Upper lobe of right lung (tissue), 1 donor: ENCODE data around the gene GAN. TPM values are rescaled to one million over a fixed set of nuclear protein-coding genes. Genes with fewer than 3 reads are reported as not detected.

Experiments
- ATAC-seq: fragments of 200-7000 bp; cut with Tn5 transposase; one replicate; pipeline ENCODE4 v1.9.1; 2020; ENCODE audit warnings: mild to moderate bottlenecking, moderate library complexity
- DNase-seq: peaks from one replicate; pipeline ENCODE4 v3.0.0-alpha.2; 2020
- H3K27ac ChIP-seq: fragments of 200-600 bp; one replicate; pipeline ENCODE4 v1.8.0; 2022
- H3K27me3 ChIP-seq: fragments of 200-600 bp; one replicate; pipeline ENCODE4 v1.8.0; 2022; ENCODE audit warnings: mild to moderate bottlenecking
- H3K36me3 ChIP-seq: fragments of 200-600 bp; one replicate; pipeline ENCODE4 v1.8.0; 2022
- H3K4me1 ChIP-seq: fragments of 200-600 bp; one replicate; pipeline ENCODE4 v1.8.0; 2022
- H3K4me3 ChIP-seq: fragments of 200-600 bp; one replicate; pipeline ENCODE4 v1.8.0; 2022; ENCODE audit warnings: mild to moderate bottlenecking
- H3K9me3 ChIP-seq: fragments of 200-600 bp; one replicate; pipeline ENCODE4 v1.8.0; 2022
- CTCF ChIP-seq: fragments of 200-600 bp; IDR thresholded peaks from one replicate; pipeline ENCODE4 v1.8.0; 2022; ENCODE audit warnings: antibody characterized with exemption
- intact Hi-C: fragments of 100-400 bp; cut with DNase I; formaldehyde crosslinking; loops from one replicate; pipeline ENCODE4 v1.11.0; 2022
- total RNA-seq: library from RNA; stranded (reverse); fragmentation: NEBNext Ultra II Directional; extraction: Animal tissue kit (Norgen Biotek cat#: 25700); gene quantifications from one replicate; pipeline ENCODE4 v1.2.1, GENCODE V29; 2021
- donor health status: DM: no; HTN: yes; CAD: no; lungs with severe emphysema.

Gene GAN
- total RNA-seq, 1 donor from 2014 or later, result 7.3 TPM

DNA sequence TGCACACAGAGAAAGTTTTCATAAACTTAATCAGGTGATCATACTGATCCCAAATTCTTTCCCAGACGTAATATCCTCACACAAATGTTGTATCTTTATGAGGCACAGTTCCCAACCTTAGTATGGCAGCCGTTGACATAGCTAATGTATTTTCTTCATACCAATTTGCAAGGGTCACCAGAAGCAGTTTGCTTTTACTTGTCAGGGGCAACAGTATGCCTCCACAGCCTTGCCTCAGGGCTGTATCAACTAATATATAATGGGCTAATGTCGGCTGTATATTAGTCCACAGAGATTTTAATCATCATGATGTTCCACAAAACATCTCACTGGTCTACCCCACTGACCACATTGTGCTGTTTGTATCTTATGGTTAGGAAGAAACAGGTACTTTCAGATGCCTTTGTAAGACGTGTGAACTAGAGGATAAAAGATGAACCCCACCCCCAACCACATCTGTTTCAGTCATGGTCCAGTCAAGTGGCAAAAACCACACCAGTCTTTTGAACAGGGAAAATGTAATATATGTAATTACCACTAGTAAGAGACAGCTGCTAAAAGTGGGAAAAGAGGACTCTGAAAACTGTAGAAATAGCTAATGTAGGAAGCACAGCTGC is 55.2 kb downstream of the GAN start:
- Histone ChIP-seq H3K4me1 (no peaks in the 10 kb centered on the region), H3K27ac (no peak overlapping the region), H3K9me3 (no peaks in the 10 kb centered on the region), H3K4me3 (no peak overlapping the region), H3K36me3 (peaks cover 46% of the 10 kb centered on the region), H3K27me3 (no peaks in the 10 kb centered on the region)
- DNase-seq (no peak), ATAC-seq (no peak)
- intact Hi-C loops, result loop anchor here (5.0 kb wide), 1 partner anchor 352 kb away; no protein-coding TSS in a partner anchor
- no peak for TF ChIP-seq CTCF

- Histone ChIP-seq H3K4me3 (no peak overlapping the region), H3K9me3 (no peaks in the 10 kb centered on the region), H3K27ac (no peak overlapping the region), H3K4me1 (no peaks in the 10 kb centered on the region), H3K36me3 (peaks cover 39% of the 10 kb centered on the region), H3K27me3 (no peaks in the 10 kb centered on the region)
- ATAC-seq (no peak), DNase-seq (no peak)
- no peak for TF ChIP-seq CTCF
- intact Hi-C loops, result no loop called here
Measured at GRCh38 chr16:81371106-81371505, 56.3 kb downstream of the GAN start.

DNA sequence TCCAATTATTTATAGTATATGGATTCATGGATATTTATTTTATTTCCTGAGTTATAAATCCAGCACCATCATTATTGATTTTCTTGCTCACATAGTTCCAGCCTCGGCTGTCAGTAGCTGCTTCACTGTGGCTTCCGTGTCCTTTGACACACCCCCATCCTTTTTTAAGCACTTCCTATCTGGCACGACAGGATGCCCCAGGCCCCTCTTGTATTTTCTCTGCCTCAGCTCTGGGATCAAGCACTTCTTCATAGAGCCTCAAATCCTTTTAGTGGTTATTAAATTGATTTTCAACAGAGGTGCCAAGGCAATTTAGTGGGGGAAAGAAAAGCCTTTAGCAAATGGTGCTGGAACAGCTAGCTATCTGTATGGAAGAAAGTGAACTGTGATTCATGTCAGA is 59.8 kb downstream of the GAN start:
- no peaks in the 10 kb centered on the region for H3K4me1 ChIP-seq
- DNase-seq, result no peak

DNA sequence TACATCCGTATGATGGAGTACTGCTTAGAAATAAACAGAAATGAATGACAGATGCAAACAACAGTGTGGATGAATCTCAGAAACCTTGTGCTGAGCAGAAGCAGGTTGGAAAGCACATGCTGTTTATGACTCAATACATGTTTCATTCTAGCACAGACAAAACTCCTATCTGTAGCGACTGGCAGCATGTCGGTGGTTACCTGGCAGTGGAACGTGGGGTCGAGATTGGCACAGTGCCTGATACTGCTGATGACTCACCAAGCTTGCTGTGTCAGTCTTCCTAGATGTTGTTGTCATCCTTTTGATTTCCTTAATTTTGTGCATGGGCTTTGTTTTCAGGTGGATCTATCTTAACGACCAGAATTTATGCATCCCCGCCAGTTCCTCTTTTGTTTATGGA is 62.1 kb downstream of the GAN start:
- Histone ChIP-seq H3K4me3 (no peak overlapping the region), H3K27me3 (no peaks in the 10 kb centered on the region), H3K36me3 (peaks cover 31% of the 10 kb centered on the region), H3K27ac (no peak overlapping the region), H3K9me3 (no peaks in the 10 kb centered on the region), H3K4me1 (no peaks in the 10 kb centered on the region)
- intact Hi-C loops, result no loop called here
- no peak for DNase-seq
- no peak for TF ChIP-seq CTCF
- no peak for ATAC-seq

More for the DNA sequence above, 59.8 kb downstream of the GAN start:
- no peak for ATAC-seq
- TF ChIP-seq CTCF, result no peak
- no peaks in the 10 kb centered on the region for H3K9me3 ChIP-seq
- H3K27ac ChIP-seq, result no peak overlapping the region
- H3K4me3 ChIP-seq, result no peak overlapping the region
- intact Hi-C loops, result no loop called here
- H3K27me3 ChIP-seq, result no peaks in the 10 kb centered on the region
- H3K36me3 ChIP-seq, result peaks cover 38% of the 10 kb centered on the region

DNA sequence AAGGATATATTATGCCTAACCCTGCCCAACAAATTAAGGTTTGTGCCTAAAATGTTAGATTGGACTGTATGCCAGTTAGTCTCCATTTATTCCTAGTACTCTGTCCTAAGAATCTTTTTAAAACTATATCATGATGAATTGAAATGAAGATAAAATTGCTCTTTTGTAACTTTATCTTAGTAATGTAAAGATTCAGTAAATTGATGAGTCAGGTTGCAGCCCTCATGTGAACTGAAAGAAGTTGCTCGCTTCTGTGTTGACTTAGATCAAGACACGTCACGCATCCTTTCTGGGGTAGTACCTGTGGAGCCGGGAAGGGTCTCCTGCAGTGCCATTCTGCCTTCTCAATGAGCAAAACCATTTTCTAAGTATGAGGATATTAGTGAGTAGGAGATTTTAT is 63.3 kb downstream of the GAN start:
- Histone ChIP-seq H3K4me1 (no peaks in the 10 kb centered on the region), H3K9me3 (no peaks in the 10 kb centered on the region), H3K4me3 (no peak overlapping the region), H3K36me3 (peaks cover 28% of the 10 kb centered on the region), H3K27me3 (no peaks in the 10 kb centered on the region), H3K27ac (no peak overlapping the region)
- intact Hi-C loops, result no loop called here
- DNase-seq (no peak), ATAC-seq (no peak)
- no peak for TF ChIP-seq CTCF

DNA sequence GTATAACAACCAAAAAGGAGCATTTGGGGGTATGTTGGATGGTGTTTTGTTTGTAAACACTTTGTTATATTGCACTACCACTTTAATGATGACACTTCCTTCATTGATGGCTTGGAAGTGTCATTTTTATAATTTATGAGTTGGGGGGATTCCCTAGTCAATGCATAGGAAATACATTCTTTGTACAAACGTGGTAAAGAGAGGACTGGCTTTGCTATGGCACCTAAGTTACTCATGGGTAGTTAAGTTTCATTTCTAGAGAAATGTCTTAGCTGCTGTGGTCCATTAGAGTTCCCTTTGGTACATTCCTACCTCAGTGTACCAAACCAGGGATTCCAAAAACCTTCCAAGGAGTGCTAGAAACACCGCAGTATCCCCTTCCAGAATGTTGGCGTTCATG is 66.2 kb downstream of the GAN start:
- no peak for ATAC-seq
- H3K27me3 ChIP-seq, result no peaks in the 10 kb centered on the region

More for the DNA sequence above, 66.2 kb downstream of the GAN start:
- no peak for DNase-seq
- intact Hi-C loops, result no loop called here
- Histone ChIP-seq H3K9me3 (no peaks in the 10 kb centered on the region), H3K36me3 (peaks cover 22% of the 10 kb centered on the region), H3K4me1 (no peaks in the 10 kb centered on the region), H3K4me3 (no peak overlapping the region), H3K27ac (no peak overlapping the region)
- no peak for TF ChIP-seq CTCF
